Stimulated activated naive B cell treated with anti-CD40 and anti-IgM and Interleukin-4, amounts not matched to agents 10 μg/mL and 1 μg/mL and 100 μg/mL, for 72 hours (primary cell): ENCODE results near the gene FLT1.

Experiments
- ATAC-seq, 2 donors: fragments of 150-1000 bp; cut with Tn5 transposase; replicated peaks; 2 replicates each; pipeline ENCODE4 v1.10.0; 2021; ENCODE audit warnings: moderate library complexity in 1 of 2
- DNase-seq: peaks from one replicate; pipeline ENCODE4 v3.0.0; 2021
- H3K27ac Mint-ChIP-seq: one replicate; pipeline ENCODE4 v1.8.0; 2022; ENCODE audit warnings: mild to moderate bottlenecking, mixed read lengths
- H3K27me3 Mint-ChIP-seq, 2 donors: one replicate each; pipeline ENCODE4 v1.8.0; 2022; ENCODE audit warnings: mixed read lengths in 2 of 2
- H3K36me3 Mint-ChIP-seq, 2 donors: one replicate each; pipeline ENCODE4 v1.8.0; 2022; ENCODE audit warnings: mixed read lengths in 2 of 2, mild to moderate bottlenecking in 1 of 2
- H3K4me1 Mint-ChIP-seq, 2 donors: one replicate each; pipeline ENCODE4 v1.8.0; 2022; ENCODE audit warnings: mixed read lengths in 2 of 2, mild to moderate bottlenecking in 1 of 2
- H3K4me3 Mint-ChIP-seq, 2 donors: one replicate each; pipeline ENCODE4 v1.8.0; 2022; ENCODE audit warnings: mild to moderate bottlenecking in 2 of 2, mixed read lengths in 2 of 2, moderate library complexity in 1 of 2
- H3K9me3 Mint-ChIP-seq, 2 donors: one replicate each; pipeline ENCODE4 v1.8.0; 2022; ENCODE audit warnings: mixed read lengths in 2 of 2, mild to moderate bottlenecking in 1 of 2

FLT1 gene

DNA sequence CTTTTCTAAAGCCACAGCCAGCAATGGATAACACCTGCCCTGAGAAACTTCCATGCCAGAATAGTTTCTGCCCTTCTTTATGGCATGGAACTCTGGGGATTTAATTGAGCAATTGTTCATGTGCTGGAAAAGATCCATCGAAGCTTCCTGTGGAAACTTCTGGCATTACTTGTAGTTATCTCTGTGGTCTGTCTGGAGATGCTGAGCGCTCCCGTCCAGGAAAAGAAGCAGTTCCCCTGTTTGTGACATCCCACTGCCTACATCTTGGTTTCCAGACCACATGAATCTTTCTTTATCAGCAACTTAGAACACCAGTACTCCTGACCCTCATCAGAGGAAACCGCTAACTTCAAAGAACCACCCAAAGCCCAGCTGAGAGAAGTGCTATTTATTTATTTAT, 24.6 kb downstream of the FLT1 start:
- peaks cover 7 to 37% of the 10 kb centered on the region in 2 donors for H3K36me3 Mint-ChIP-seq
- ATAC-seq (no peak), DNase-seq (no peak)
- no peak overlapping the region for H3K4me3 Mint-ChIP-seq
- no peaks in the 10 kb centered on the region for H3K27me3 Mint-ChIP-seq
- no peak overlapping the region for H3K27ac Mint-ChIP-seq
- H3K4me1 Mint-ChIP-seq = peaks cover 8 to 15% of the 10 kb centered on the region in 2 donors
- H3K9me3 Mint-ChIP-seq = peaks cover 0 to 5% of the 10 kb centered on the region in 2 donors

DNA sequence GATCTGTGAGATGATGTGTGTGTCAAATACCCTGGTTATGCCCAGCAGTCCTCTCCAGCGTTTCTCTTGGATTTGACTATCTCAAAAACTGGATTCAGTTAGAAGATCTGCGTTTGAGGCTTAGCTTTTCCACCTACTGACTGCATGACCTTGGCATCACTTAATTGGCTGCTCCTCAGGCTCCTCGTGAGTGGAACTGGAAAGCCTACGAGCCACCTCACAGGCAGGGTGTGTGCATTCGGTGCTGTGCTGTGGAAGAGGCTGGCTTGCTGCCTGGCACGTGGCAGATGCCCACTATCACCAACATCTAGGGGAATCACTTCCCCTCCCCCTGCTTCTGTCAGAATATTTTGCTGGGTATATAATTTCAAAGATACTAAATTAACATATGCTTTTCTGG, 25.6 kb downstream of the FLT1 start:
- peaks cover 0 to 5% of the 10 kb centered on the region in 2 donors for H3K9me3 Mint-ChIP-seq
- H3K4me3 Mint-ChIP-seq = no peak overlapping the region
- no peak for ATAC-seq
- peaks cover 9 to 41% of the 10 kb centered on the region in 2 donors for H3K36me3 Mint-ChIP-seq
- peaks cover 8 to 15% of the 10 kb centered on the region in 2 donors for H3K4me1 Mint-ChIP-seq
- H3K27me3 Mint-ChIP-seq = no peaks in the 10 kb centered on the region
- H3K27ac Mint-ChIP-seq = no peak overlapping the region
- DNase-seq = no peak

DNA sequence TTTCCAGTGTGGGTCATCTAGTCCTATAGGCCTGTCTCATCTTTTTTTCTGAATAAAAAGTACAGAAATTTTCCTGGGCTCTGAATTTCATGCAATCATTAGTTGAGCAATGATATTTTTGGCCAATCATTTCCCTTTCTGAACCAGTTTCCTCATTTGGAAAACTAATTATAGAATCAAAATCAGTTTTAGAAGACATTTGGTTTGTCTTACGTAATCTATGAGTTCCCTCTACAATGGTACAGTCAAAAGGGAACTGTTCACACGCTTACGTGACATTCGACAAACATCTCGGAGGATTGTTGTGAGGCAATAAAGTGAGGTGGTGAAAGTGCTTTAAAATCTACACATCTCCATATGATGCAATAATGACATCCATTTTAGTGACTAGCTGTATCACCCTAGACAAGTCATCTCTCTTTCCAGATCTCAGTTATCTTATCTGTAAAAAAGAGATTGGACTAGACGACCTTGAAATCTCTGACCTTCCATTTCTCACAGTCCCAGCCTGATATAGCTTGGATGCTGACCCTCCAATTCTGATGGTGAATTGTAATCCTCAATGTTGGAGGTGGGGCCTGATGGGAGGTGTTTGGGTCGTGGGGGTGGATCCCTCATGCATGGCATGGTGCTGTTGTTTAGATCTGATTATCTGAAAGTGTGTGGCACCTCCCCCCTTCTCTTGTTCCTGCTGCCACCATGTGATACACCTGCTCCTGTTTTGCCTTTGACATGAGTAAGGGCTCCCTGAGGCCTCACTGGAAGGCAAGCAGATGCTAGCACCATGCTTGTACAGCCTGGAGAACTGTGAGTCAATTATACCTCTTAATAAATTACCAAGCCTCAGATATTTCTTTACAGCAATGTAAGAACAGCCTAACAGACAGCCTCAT, 26.7 kb downstream of the FLT1 start:
- ATAC-seq (peak; percentile 68 to 88), DNase-seq (no peak)
- Mint-ChIP-seq H3K36me3 (peaks cover 11 to 39% of the 10 kb centered on the region in 2 donors), H3K9me3 (peaks cover 0 to 3% of the 10 kb centered on the region in 2 donors), H3K4me3 (no peak overlapping the region), H3K4me1 (peaks cover 8 to 15% of the 10 kb centered on the region in 2 donors), H3K27me3 (no peaks in the 10 kb centered on the region), H3K27ac (peak overlapping the region; percentile 67)

DNA sequence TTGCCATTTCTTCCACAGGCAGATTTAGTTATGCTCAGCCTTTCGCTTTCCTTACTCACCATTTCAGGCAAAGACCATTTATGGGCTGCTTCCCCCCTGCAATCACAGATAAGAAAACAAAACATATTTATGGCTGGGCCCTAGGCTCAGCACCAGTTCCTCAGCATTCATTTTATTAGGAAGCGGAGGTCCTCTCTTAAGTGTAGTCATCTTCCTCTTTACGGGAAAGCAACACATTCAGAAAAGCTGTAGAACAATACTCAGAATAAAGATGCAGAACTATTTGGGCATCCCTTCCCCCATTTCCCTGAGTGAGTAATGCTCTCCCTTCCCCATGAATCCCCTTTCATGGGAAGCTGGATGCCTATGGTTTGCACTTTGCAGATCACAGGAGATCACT, 27.9 kb downstream of the FLT1 start:
- Mint-ChIP-seq H3K36me3 (peaks cover 14 to 33% of the 10 kb centered on the region in 2 donors), H3K4me1 (peaks cover 8 to 15% of the 10 kb centered on the region in 2 donors), H3K9me3 (peaks cover 0 to 3% of the 10 kb centered on the region in 2 donors), H3K27ac (peak overlapping the region; percentile 25), H3K27me3 (no peaks in the 10 kb centered on the region), H3K4me3 (no peak overlapping the region)
- DNase-seq (no peak), ATAC-seq (no peak)

DNA sequence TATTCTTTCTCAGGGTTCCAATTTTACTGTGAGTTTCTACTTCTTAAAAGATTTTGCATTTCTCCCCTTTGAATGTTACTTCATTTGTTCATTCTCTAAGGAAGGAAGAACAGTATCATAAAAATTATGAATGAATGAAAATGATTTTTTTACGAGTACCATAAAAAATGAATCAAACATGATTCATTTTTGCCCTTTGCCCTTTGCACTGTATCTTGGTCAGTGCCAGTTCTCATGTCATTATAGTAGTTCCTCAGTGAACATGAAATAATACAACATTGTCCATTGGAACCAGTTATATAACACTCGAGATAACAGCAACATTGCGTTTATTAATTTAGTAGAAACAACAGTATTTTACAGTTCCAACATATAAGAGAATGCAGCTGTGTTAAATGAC, 28.8 kb downstream of the FLT1 start:
- DNase-seq = no peak
- peaks cover 0 to 2% of the 10 kb centered on the region in 2 donors for H3K9me3 Mint-ChIP-seq
- peaks cover 8 to 14% of the 10 kb centered on the region in 2 donors for H3K4me1 Mint-ChIP-seq
- peaks cover 15 to 35% of the 10 kb centered on the region in 2 donors for H3K36me3 Mint-ChIP-seq
- no peak overlapping the region for H3K4me3 Mint-ChIP-seq
- no peak overlapping the region for H3K27ac Mint-ChIP-seq
- no peak for ATAC-seq
- no peaks in the 10 kb centered on the region for H3K27me3 Mint-ChIP-seq

DNA sequence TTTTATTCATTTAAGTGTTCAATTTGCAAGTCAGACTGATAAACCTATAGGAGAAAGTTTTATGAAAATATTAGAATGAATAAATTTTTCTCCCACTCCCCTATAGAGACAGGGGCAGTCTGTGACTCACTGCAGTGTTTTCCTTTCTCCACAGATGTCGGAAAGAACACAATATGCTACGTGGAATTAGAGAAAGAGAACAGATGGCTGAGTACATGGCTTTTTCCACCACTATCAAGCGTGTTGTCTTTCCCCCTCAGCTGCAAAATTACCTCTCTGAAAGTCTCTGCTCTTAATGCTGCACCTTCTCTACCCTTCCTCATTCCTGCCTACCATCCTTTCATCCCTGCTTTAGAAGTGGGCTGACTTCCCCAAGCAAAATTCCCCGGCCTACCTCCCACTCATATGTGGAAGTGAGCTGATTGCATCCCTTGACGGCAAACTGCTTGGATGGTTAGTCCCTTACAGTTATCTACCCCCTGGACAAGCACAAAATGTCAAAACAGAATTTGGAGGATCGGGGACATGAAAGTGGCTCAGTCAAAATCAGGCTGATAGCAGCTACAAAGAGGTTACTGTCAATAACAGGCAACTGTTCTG, 30.0 kb downstream of the FLT1 start:
- H3K27ac Mint-ChIP-seq = no peak overlapping the region
- ATAC-seq (no peak), DNase-seq (no peak)
- peaks cover 3 to 10% of the 10 kb centered on the region in 2 donors for H3K4me1 Mint-ChIP-seq
- H3K4me3 Mint-ChIP-seq = no peak overlapping the region
- no peaks in the 10 kb centered on the region for H3K27me3 Mint-ChIP-seq
- H3K36me3 Mint-ChIP-seq = peaks cover 14 to 39% of the 10 kb centered on the region in 2 donors
- H3K9me3 Mint-ChIP-seq = peaks cover 0 to 2% of the 10 kb centered on the region in 2 donors

DNA sequence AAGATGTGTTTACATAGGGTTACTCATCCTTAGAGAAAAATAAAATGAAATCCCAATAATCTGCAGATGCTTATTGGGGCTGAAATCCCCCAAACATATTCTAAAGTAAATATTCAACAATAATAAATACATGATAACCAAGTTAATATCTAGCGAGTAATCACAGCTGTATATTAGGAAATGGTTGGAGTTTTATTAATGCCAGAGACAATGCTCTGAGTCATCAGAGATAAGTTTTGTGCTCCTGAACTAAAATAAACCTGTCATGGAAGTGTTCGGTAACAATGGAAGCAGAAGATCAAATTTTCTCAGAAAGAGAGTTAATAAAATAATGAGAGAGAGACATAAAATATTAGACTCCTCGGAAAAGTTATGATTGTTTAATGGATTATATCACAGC, 31.4 kb downstream of the FLT1 start:
- no peak for ATAC-seq
- no peak for DNase-seq
- Mint-ChIP-seq H3K27me3 (no peaks in the 10 kb centered on the region), H3K27ac (no peak overlapping the region), H3K4me3 (no peak overlapping the region), H3K4me1 (peaks cover 3 to 4% of the 10 kb centered on the region in 2 donors), H3K9me3 (no peaks in the 10 kb centered on the region), H3K36me3 (peaks cover 16 to 46% of the 10 kb centered on the region in 2 donors)

DNA sequence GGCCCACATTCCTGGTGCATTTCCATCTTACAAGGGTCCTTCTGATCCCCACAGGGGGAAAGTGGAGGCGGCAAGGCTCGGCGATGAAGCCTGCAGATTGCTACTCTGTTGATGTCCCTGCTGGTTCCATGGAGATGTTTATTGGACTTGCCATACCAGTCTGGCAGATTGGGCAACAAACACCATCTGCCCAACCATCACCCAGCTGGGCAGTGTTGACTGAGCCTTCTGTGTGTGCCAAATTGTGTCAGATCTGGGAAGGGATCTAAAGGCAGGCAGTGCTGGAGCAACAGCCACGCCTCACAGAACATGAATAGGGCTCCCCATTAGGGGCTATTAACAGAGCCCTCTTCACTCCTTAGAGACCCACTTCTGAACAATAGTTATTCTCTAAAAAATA, 35.0 kb downstream of the FLT1 start:
- Mint-ChIP-seq H3K4me1 (peaks cover 4 to 8% of the 10 kb centered on the region in 2 donors), H3K36me3 (peaks cover 12 to 40% of the 10 kb centered on the region in 2 donors), H3K27ac (no peak overlapping the region), H3K27me3 (peaks cover 0 to 7% of the 10 kb centered on the region in 2 donors), H3K9me3 (no peaks in the 10 kb centered on the region), H3K4me3 (no peak overlapping the region)
- DNase-seq (no peak), ATAC-seq (no peak)

DNA sequence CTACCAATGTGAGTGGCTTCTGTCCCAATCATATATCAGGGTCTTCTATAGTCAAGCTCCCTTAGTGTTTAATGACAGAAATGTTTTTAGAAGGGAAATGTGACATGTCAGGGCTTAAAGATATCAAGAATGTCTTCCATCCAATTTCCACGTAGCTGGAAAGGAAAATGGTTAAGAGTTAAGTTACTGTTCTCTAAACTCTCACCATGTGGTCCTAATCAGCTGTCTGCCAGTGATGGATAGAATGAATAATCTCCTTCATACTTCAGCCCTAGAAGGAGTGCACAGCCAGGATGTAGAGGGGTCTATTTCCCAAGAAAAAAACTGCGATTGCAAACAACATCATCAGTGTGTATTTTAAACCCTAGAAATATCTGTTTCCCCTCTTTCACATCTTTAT, 36.3 kb downstream of the FLT1 start:
- H3K27me3 Mint-ChIP-seq = peaks cover 0 to 7% of the 10 kb centered on the region in 2 donors
- ATAC-seq = no peak

DNA sequence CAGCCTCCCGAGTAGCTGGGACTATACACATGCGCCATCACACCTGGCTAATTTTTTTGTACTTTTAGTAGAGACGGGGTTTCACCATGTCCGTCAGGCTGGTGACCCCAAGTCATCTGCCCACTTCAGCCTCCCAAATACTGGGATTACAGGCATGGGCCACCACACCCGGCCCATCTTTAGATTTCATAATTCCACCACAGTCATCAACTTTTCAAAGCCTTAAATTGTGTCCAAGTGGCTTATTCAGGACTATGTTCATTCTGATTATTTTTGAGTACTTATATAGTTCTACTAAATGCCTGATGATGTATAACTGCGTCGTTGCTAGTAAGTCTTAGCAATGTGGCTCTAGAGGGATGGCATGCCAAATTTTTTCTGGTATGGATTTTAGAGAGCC, 36.9 kb downstream of the FLT1 start:
- H3K9me3 Mint-ChIP-seq = no peaks in the 10 kb centered on the region
- no peak overlapping the region for H3K27ac Mint-ChIP-seq
- H3K27me3 Mint-ChIP-seq = peaks cover 0 to 7% of the 10 kb centered on the region in 2 donors
- H3K4me1 Mint-ChIP-seq = peaks cover 4 to 8% of the 10 kb centered on the region in 2 donors
- DNase-seq (no peak), ATAC-seq (no peak)
- H3K4me3 Mint-ChIP-seq = no peak overlapping the region
- peaks cover 10 to 39% of the 10 kb centered on the region in 2 donors for H3K36me3 Mint-ChIP-seq

More for the DNA sequence above, 36.3 kb downstream of the FLT1 start:
- Mint-ChIP-seq H3K36me3 (peaks cover 8 to 37% of the 10 kb centered on the region in 2 donors), H3K4me1 (peaks cover 4 to 8% of the 10 kb centered on the region in 2 donors), H3K9me3 (no peaks in the 10 kb centered on the region), H3K27ac (no peak overlapping the region), H3K4me3 (no peak overlapping the region)
- DNase-seq = no peak

DNA sequence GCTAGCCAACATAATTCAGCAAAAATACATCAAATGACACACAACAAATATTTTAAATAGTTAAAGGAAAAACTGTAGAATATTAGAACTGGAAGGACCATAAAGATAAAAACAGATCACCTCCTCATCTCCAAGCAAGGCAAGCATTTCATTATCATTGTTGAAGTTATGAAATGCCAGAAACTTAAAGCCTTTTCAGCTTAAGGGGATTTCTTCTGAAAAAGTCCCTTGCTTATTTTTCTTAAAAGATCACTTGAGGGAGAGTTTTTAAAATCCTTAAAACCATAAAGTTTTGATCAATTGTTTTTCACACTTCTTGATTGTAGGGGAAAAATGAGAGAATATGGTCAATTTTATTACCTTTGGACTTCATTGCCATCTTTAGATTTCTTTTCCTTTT, 37.4 kb downstream of the FLT1 start:
- DNase-seq (no peak), ATAC-seq (no peak)
- Mint-ChIP-seq H3K27ac (no peak overlapping the region), H3K27me3 (peaks cover 0 to 7% of the 10 kb centered on the region in 2 donors), H3K36me3 (peaks cover 9 to 37% of the 10 kb centered on the region in 2 donors), H3K4me3 (no peak overlapping the region), H3K4me1 (peaks cover 4 to 8% of the 10 kb centered on the region in 2 donors), H3K9me3 (no peaks in the 10 kb centered on the region)

DNA sequence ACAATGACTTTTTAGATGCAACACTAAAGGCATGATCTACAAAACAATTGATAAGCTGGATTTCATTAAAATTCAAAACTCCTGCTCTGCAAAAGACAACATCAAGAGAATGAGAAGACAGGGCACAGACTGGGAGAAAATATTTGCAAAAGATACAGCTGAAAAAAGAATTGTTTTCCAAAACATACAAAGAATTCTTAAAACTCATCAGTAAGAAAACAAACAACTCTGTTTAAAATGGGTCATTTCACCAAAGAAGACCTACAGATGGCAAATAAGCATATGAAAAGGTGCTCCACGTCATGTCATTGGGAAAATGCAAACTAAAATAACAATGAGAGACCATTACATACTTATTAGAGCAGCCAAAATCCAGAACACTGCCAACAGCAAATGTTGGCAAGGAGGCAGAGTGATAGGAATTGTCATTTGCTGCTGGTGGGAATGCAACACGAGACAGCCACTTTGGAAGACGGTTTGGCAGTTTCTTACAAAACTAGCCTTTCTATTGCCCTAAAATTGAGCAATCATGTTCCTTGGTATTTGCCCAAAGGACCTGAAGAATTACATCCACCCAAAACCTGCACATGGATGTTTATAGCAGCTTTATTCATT, 39.2 kb downstream of the FLT1 start:
- Mint-ChIP-seq H3K4me3 (no peak overlapping the region), H3K4me1 (peaks cover 4 to 8% of the 10 kb centered on the region in 2 donors), H3K9me3 (no peaks in the 10 kb centered on the region), H3K36me3 (peaks cover 5 to 33% of the 10 kb centered on the region in 2 donors), H3K27ac (no peak overlapping the region), H3K27me3 (peaks cover 0 to 7% of the 10 kb centered on the region in 2 donors)
- DNase-seq (no peak), ATAC-seq (no peak)

DNA sequence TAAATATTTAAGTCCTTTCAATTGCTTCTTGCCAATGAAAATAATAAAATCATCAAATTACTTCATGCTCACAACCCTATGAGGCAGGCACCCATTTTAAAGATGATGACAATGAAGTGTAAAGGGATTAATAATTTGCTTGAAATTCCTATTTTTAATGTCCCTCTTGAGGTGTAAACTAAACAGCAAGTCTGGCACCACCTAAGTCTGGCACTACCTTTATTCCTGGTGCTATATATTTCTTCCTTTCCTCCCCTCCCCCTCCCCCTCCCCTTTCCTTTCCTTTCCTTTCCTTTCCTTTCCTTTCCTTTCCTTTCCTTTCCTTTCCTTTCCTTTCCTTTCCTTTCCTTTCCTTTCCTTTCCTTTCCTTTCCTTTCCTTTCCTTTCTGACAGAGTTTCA, 42.2 kb downstream of the FLT1 start:
- Mint-ChIP-seq H3K4me1 (peaks cover 8 to 20% of the 10 kb centered on the region in 2 donors), H3K9me3 (peaks cover 0 to 4% of the 10 kb centered on the region in 2 donors), H3K27me3 (peaks cover 0 to 7% of the 10 kb centered on the region in 2 donors), H3K36me3 (peaks cover 5 to 42% of the 10 kb centered on the region in 2 donors), H3K4me3 (no peak overlapping the region), H3K27ac (no peak overlapping the region)
- no peak for DNase-seq
- no peak for ATAC-seq

DNA sequence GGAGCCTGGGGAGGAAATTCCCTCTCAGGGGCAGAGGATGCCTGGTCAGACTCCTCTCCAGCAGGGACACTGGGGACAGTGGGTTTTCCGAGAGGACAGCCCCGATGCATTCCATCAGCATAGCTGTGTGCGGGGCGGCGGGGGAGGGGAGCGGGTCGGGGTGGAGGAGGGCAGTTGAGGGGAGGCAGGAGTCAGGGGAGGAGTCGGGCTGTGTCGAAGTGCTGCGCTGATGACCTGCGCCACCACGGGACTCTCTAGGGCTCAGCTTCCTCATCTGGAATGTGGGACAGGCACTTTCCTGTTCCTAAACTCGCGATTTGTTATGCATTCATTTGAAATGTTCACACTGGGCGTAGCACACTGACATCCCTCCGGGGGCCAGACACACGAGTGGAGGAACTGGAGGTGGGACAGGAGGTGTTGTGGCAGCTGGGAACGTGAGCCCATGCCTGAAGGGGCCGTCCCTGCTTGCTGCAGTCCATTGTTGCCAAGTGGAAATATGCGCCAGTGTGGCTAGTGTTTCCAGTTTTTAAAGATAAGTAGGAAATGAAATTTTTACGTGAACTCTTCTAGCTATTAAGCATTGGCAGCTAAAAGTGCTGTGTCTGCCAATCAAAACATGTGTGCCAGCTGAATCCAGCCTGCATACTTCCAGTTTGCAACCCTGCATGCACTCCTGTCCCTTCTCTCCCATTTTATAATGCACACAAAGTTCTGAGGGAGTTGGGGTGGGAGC, 43.3 kb downstream of the FLT1 start:
- ATAC-seq = no peak
- Mint-ChIP-seq H3K4me1 (peaks cover 4 to 12% of the 10 kb centered on the region in 2 donors), H3K9me3 (peaks cover 0 to 4% of the 10 kb centered on the region in 2 donors), H3K4me3 (no peak overlapping the region), H3K27ac (no peak overlapping the region), H3K27me3 (peaks cover 0 to 7% of the 10 kb centered on the region in 2 donors), H3K36me3 (peaks cover 5 to 37% of the 10 kb centered on the region in 2 donors)
- DNase-seq = no peak
